HepG2 (cell line): ENCODE data around the gene RSL1D1. TPM values are rescaled to one million over a fixed set of nuclear protein-coding genes. Genes with fewer than 3 reads are reported as not detected.

Experiments used
- BCL6 ChIP-seq: IDR thresholded peaks from 2 replicates; pipeline ENCODE4 v1.6.1; 2016; ENCODE audit warnings: missing genetic modification reagents, missing compliant biosample characterization
- GPN1 ChIP-seq: sonication (generic); formaldehyde crosslinking; IDR thresholded peaks from 2 replicates; pipeline ENCODE4 v1.5.1; 2020; ENCODE audit warnings: missing genetic modification reagents, borderline replicate concordance
- PRMT3 ChIP-seq: sonication (generic); formaldehyde crosslinking; IDR thresholded peaks from 2 replicates; pipeline ENCODE4 v1.8.1; 2022; ENCODE audit warnings: low read depth, mild to moderate bottlenecking, moderate library complexity, missing genetic modification reagents, borderline replicate concordance
- RAD51 ChIP-seq: fragments of 450-650 bp; IDR thresholded peaks from 2 replicates; pipeline ENCODE4 v1.6.1; 2016; ENCODE audit warnings: borderline replicate concordance
- TEAD3 ChIP-seq: optimal IDR thresholded peaks from 2 replicates; pipeline ENCODE3; 2016; ENCODE audit warnings: borderline replicate concordance
- TFAP4 ChIP-seq: sonication (generic); IDR thresholded peaks from 2 replicates; pipeline ENCODE4 v1.6.1; 2016; ENCODE audit warnings: low read depth, borderline replicate concordance
- TP53 ChIP-seq: sonication (generic); formaldehyde crosslinking; conservative IDR thresholded peaks from 2 replicates; pipeline ENCODE4 v1.4.0; 2020; ENCODE audit warnings: missing genetic modification reagents
- TRIM24 ChIP-seq: sonication (generic); formaldehyde crosslinking; IDR thresholded peaks from 2 replicates; pipeline ENCODE4 v1.8.0; 2022; ENCODE audit warnings: mild to moderate bottlenecking, missing genetic modification reagents
- YEATS2 ChIP-seq: sonication (generic); formaldehyde crosslinking; IDR thresholded peaks from 2 replicates; pipeline ENCODE4 v1.4.0; 2020; ENCODE audit warnings: missing genetic modification reagents, borderline replicate concordance
- ZBTB3 ChIP-seq: sonication (generic); formaldehyde crosslinking; IDR thresholded peaks from 2 replicates; pipeline ENCODE4 v1.4.0; 2020; ENCODE audit warnings: low read depth, mild to moderate bottlenecking, moderate library complexity, missing genetic modification reagents, borderline replicate concordance
- ZBTB7A ChIP-seq: sonication (generic); formaldehyde crosslinking; IDR thresholded peaks from 2 replicates; pipeline ENCODE4 v1.8.0; 2022; ENCODE audit warnings: mild to moderate bottlenecking, missing genetic modification reagents
- ZFP41 ChIP-seq: sonication (generic); formaldehyde crosslinking; IDR thresholded peaks from 2 replicates; pipeline ENCODE4 v1.4.0; 2020; ENCODE audit warnings: mild to moderate bottlenecking, missing genetic modification reagents, borderline replicate concordance
- ZMYM4 ChIP-seq: sonication (generic); formaldehyde crosslinking; IDR thresholded peaks from 2 replicates; pipeline ENCODE4 v1.8.1; 2023; ENCODE audit warnings: mild to moderate bottlenecking, missing genetic modification reagents
- ZSCAN30 ChIP-seq: sonication (generic); formaldehyde crosslinking; IDR thresholded peaks from 2 replicates; pipeline ENCODE4 v1.5.0; 2020; ENCODE audit warnings: mild to moderate bottlenecking, missing genetic modification reagents
- polyA plus RNA-seq, 8 experiments: library from polyadenylated mRNA; depleted of rRNA in 3 of 8; stranded (reverse) in 7 of 8; unstranded in 1 of 8; fragments of >200 nt; fragmentation: Illumina TruSeq in 4 of 8; extraction: Trizol in 4 of 8; gene quantifications; 2 replicates each; pipeline versions ENCODE4 v1.2.1 to v1.2.3, GENCODE V29; 2011 to 2016; ENCODE audit warnings: low read depth in 4 of 8, missing spikeins in 1 of 8, mixed read lengths in 1 of 8; ENCODE audit not compliant: insufficient read depth in 1 of 8
- total RNA-seq, 5 experiments: library from RNA; depleted of rRNA; stranded (reverse); fragments of >200 nt; fragmentation: Illumina TruSeq; extraction: Trizol; gene quantifications; 2 replicates each; pipeline ENCODE4 v1.2.3, GENCODE V29; 2016; ENCODE audit warnings: low read depth in 1 of 5
- TF ChIP-seq, protein P1 (sequence below): sonication (generic); formaldehyde crosslinking; IDR thresholded peaks from 2 replicates; pipeline ENCODE4 v1.4.0; 2020; ENCODE audit warnings: missing genetic modification reagents, mild to moderate bottlenecking, borderline replicate concordance
- TF ChIP-seq, protein P2 (sequence below): sonication (generic); formaldehyde crosslinking; IDR thresholded peaks from one replicate; pipeline ENCODE4 v1.5.1; 2020; ENCODE audit warnings: mild to moderate bottlenecking, missing genetic modification reagents; ENCODE audit errors: not compliant biosample characterization

Gene RSL1D1
- total and polyA plus RNA-seq, 2 of the 13 experiments (the other 11 are each of a cell fraction or from before 2014, with no cell fraction given) = 187 to 343 TPM

DNA sequence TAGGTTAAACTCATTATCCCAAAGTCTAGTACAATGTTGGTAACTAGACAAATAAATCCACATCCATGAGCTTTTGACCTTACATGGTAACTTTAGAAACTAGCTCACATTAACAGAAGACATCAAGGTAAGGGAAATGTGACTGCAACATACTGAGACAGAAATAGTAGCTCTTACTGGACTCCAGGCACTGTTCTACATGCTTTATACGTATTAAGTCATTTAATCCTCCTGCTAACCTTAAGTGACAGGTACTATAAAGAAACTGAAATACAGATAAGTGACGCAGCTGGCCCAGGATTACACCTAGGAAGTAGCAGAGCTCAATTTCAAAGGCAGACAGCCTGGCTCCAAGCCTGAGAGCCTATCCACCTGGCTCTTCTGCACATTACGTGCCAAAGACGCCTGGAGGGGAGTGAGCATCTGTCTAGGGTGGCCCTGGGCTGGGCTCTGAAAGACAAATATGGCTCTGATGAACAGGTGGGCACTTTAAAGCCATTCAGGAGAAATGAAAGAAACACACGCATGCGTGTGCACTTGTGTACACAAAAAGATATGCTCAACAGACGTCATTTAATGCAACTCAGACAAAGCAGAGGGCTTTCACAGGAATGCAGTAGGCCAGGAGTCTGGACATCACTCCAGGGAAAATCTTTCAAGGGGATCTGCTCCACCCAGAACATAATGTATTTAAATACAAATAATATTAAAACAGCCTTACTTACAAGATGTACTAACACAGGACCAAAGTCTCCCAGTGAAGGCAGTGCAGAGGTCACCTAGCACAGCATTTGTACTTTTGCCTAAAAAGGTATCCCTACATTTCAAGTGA lies 58.7 kb downstream of the RSL1D1 start (continued):
- 0 out of 2 replicates have a peak, but pooled peaks have one; percentile 24 for TF ChIP-seq TFAP4
- no peak for TF ChIP-seq TRIM24 (CRISPR knock-in tag)
- no peak for TF ChIP-seq PRMT3 (CRISPR knock-in tag)
- no peak for TF ChIP-seq ZMYM4
- TF ChIP-seq YEATS2 = no peak
- no peak for TF ChIP-seq ZBTB7A
- TF ChIP-seq, protein P1, sequence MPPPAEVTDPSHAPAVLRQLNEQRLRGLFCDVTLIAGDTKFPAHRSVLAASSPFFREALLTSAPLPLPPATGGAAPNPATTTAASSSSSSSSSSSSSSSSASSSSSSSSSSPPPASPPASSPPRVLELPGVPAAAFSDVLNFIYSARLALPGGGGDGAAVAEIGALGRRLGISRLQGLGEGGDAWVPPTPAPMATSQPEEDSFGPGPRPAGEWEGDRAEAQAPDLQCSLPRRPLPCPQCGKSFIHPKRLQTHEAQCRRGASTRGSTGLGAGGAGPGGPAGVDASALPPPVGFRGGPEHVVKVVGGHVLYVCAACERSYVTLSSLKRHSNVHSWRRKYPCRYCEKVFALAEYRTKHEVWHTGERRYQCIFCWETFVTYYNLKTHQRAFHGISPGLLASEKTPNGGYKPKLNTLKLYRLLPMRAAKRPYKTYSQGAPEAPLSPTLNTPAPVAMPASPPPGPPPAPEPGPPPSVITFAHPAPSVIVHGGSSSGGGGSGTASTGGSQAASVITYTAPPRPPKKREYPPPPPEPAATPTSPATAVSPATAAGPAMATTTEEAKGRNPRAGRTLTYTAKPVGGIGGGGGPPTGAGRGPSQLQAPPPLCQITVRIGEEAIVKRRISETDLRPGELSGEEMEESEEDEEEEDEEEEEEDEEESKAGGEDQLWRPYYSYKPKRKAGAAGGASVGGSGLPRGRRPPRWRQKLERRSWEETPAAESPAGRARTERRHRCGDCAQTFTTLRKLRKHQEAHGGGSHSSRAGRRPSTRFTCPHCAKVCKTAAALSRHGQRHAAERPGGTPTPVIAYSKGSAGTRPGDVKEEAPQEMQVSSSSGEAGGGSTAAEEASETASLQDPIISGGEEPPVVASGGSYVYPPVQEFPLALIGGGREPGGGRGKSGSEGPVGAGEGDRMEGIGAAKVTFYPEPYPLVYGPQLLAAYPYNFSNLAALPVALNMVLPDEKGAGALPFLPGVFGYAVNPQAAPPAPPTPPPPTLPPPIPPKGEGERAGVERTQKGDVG (CRISPR knock-in tag) = no peak
- no peak for TF ChIP-seq GPN1 (CRISPR knock-in tag)
- TF ChIP-seq ZFP41 (CRISPR knock-in tag) = no peak
- TF ChIP-seq RAD51 = no peak
- TF ChIP-seq, protein P2, sequence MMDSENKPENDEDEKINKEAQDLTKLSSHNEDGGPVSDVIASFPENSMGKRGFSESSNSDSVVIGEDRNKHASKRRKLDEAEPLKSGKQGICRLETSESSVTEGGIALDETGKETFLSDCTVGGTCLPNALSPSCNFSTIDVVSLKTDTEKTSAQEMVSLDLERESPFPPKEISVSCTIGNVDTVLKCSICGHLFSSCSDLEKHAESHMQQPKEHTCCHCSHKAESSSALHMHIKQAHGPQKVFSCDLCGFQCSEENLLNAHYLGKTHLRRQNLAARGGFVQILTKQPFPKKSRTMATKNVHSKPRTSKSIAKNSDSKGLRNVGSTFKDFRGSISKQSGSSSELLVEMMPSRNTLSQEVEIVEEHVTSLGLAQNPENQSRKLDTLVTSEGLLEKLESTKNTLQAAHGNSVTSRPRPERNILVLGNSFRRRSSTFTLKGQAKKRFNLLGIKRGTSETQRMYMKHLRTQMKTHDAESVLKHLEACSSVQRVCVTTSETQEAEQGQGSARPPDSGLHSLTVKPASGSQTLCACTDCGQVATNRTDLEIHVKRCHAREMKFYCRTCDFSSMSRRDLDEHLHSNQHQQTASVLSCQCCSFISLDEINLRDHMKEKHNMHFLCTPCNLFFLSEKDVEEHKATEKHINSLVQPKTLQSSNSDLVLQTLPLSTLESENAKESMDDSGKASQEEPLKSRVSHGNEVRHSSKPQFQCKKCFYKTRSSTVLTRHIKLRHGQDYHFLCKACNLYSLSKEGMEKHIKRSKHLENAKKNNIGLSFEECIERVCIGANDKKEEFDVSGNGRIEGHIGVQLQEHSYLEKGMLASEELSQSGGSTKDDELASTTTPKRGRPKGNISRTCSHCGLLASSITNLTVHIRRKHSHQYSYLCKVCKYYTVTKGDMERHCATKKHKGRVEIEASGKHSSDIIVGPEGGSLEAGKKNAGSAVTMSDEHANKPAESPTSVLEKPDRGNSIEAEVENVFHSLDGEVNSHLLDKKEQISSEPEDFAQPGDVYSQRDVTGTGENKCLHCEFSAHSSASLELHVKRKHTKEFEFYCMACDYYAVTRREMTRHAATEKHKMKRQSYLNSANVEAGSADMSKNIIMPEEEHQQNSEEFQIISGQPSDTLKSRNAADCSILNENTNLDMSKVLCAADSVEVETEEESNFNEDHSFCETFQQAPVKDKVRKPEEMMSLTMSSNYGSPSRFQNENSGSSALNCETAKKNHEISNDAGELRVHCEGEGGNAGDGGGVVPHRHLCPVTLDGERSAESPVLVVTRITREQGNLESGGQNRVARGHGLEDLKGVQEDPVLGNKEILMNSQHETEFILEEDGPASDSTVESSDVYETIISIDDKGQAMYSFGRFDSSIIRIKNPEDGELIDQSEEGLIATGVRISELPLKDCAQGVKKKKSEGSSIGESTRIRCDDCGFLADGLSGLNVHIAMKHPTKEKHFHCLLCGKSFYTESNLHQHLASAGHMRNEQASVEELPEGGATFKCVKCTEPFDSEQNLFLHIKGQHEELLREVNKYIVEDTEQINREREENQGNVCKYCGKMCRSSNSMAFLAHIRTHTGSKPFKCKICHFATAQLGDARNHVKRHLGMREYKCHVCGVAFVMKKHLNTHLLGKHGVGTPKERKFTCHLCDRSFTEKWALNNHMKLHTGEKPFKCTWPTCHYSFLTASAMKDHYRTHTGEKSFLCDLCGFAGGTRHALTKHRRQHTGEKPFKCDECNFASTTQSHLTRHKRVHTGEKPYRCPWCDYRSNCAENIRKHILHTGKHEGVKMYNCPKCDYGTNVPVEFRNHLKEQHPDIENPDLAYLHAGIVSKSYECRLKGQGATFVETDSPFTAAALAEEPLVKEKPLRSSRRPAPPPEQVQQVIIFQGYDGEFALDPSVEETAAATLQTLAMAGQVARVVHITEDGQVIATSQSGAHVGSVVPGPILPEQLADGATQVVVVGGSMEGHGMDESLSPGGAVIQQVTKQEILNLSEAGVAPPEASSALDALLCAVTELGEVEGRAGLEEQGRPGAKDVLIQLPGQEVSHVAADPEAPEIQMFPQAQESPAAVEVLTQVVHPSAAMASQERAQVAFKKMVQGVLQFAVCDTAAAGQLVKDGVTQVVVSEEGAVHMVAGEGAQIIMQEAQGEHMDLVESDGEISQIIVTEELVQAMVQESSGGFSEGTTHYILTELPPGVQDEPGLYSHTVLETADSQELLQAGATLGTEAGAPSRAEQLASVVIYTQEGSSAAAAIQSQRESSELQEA = no peak
- TF ChIP-seq ZSCAN30 = no peak
- no peak for TF ChIP-seq ZBTB3 (CRISPR knock-in tag)
- TF ChIP-seq TEAD3 (CRISPR knock-in tag) = peak; percentile 20
- no peak; the same call in 1 of the 2 replicates for TF ChIP-seq BCL6 (CRISPR knock-in tag)
- TF ChIP-seq TP53 (CRISPR knock-in tag) = no peak
